WTC11 (cell line): ENCODE results near the gene RFWD3. TPM values are rescaled to one million over a fixed set of nuclear protein-coding genes. Genes with fewer than 3 reads are reported as not detected.

Source experiments
- ATAC-seq: fragments of 200-7000 bp; cut with Tn5 transposase; 2 replicates; pipeline ENCODE4 v1.10.0; 2021; ENCODE audit warnings: mild to moderate bottlenecking, moderate library complexity
- CTCF ChIA-PET: fragments of 300-600 bp; sonication (Branson Sonifier 250); formaldehyde crosslinking; loops from one replicate; lab custom pipeline; 2021; ENCODE audit warnings: antibody characterized with exemption; lab: Charles Lee
- POLR2A ChIA-PET: fragments of 350-600 bp; sonication (Branson Sonifier 250); formaldehyde crosslinking; loops from one replicate; lab custom pipeline; 2021; ENCODE audit warnings: antibody characterized with exemption; lab: Charles Lee
- DNase-seq: peaks from one replicate; pipeline ENCODE4 v3.0.0; 2021; ENCODE audit warnings: low spot score
- H3K27ac Mint-ChIP-seq: 2 replicates; pipeline ENCODE4 v1.8.0; 2021; ENCODE audit warnings: mixed read lengths
- H3K27me3 Mint-ChIP-seq: 2 replicates; pipeline ENCODE4 v1.8.0; 2021; ENCODE audit warnings: low read depth, mild to moderate bottlenecking, moderate library complexity, mixed read lengths
- H3K36me3 Mint-ChIP-seq: 2 replicates; pipeline ENCODE4 v1.8.0; 2021; ENCODE audit warnings: mixed read lengths
- H3K4me1 Mint-ChIP-seq: 2 replicates; pipeline ENCODE4 v1.8.0; 2022; ENCODE audit warnings: mixed read lengths
- H3K4me3 Mint-ChIP-seq: 2 replicates; pipeline ENCODE4 v1.8.0; 2021; ENCODE audit warnings: mild to moderate bottlenecking, moderate library complexity, mixed read lengths
- H3K9me3 Mint-ChIP-seq: 2 replicates; pipeline ENCODE4 v1.8.0; 2021; ENCODE audit warnings: mixed read lengths
- CREM ChIP-seq: sonication (generic); formaldehyde crosslinking; IDR thresholded peaks from 2 replicates; pipeline ENCODE4 v1.8.1; 2022; ENCODE audit warnings: mild to moderate bottlenecking, missing genetic modification reagents, moderate library complexity
- FOXP1 ChIP-seq: sonication (generic); formaldehyde crosslinking; IDR thresholded peaks from 2 replicates; pipeline ENCODE4 v1.8.0; 2022; ENCODE audit warnings: missing genetic modification reagents, mild to moderate bottlenecking, moderate library complexity, borderline replicate concordance
- GABPB1 ChIP-seq: sonication (generic); formaldehyde crosslinking; IDR thresholded peaks from 2 replicates; pipeline ENCODE4 v1.8.1; 2023; ENCODE audit warnings: mild to moderate bottlenecking, missing genetic modification reagents
- JAZF1 ChIP-seq: fragments of 250-450 bp; sonication (Bioruptor Pico); IDR thresholded peaks from 2 replicates; pipeline ENCODE4 v1.9.0; 2021; ENCODE audit warnings: moderate library complexity, mild to moderate bottlenecking, inconsistent platforms
- KAT7 ChIP-seq: sonication (generic); formaldehyde crosslinking; IDR thresholded peaks from 2 replicates; pipeline ENCODE4 v1.8.1; 2023; ENCODE audit warnings: missing genetic modification reagents, mild to moderate bottlenecking, borderline replicate concordance
- NFYB ChIP-seq: sonication (generic); formaldehyde crosslinking; conservative IDR thresholded peaks from 2 replicates; pipeline ENCODE4 v1.8.0; 2022; ENCODE audit warnings: low read depth, missing genetic modification reagents
- NR1H2 ChIP-seq: sonication (generic); formaldehyde crosslinking; IDR thresholded peaks from 2 replicates; pipeline ENCODE4 v1.9.0; 2021; ENCODE audit warnings: mild to moderate bottlenecking, moderate library complexity, missing genetic modification reagents
- NR3C1 ChIP-seq: sonication (generic); formaldehyde crosslinking; conservative IDR thresholded peaks from 2 replicates; pipeline ENCODE4 v1.8.1; 2023; ENCODE audit warnings: low read depth, mild to moderate bottlenecking, missing genetic modification reagents
- OVOL2 ChIP-seq: fragments of 250-450 bp; sonication (Bioruptor Pico); IDR thresholded peaks from 2 replicates; pipeline ENCODE4 v1.9.0; 2021; ENCODE audit warnings: mild to moderate bottlenecking, borderline replicate concordance
- PRRX2 ChIP-seq: fragments of 250-450 bp; sonication (Bioruptor Pico); IDR thresholded peaks from 2 replicates; pipeline ENCODE4 v1.8.0; 2021; ENCODE audit warnings: mild to moderate bottlenecking
- SMAD4 ChIP-seq: sonication (generic); formaldehyde crosslinking; IDR thresholded peaks from 2 replicates; pipeline ENCODE4 v1.8.0; 2022; ENCODE audit warnings: mild to moderate bottlenecking, missing genetic modification reagents
- SP1 ChIP-seq: sonication (generic); formaldehyde crosslinking; conservative IDR thresholded peaks from 2 replicates; pipeline ENCODE4 v1.8.1; 2022; ENCODE audit warnings: missing genetic modification reagents
- TEAD4 ChIP-seq: sonication (generic); formaldehyde crosslinking; IDR thresholded peaks from 2 replicates; pipeline ENCODE4 v1.8.0; 2022; ENCODE audit warnings: mild to moderate bottlenecking, missing genetic modification reagents
- ZBTB21 ChIP-seq: sonication (generic); formaldehyde crosslinking; IDR thresholded peaks from 2 replicates; pipeline ENCODE4 v1.8.1; 2023; ENCODE audit warnings: mild to moderate bottlenecking, missing genetic modification reagents, borderline replicate concordance
- ZNF423 ChIP-seq: fragments of 250-450 bp; sonication (Bioruptor Pico); IDR thresholded peaks from 2 replicates; pipeline ENCODE4 v2.1.2; 2022; ENCODE audit warnings: mild to moderate bottlenecking, moderate library complexity
- total RNA-seq: library from RNA; stranded (reverse); gene quantifications from 3 replicates; pipeline ENCODE4 v1.2.3, GENCODE V29; 2021
- TF ChIP-seq, protein P1 (sequence below): sonication (generic); formaldehyde crosslinking; IDR thresholded peaks from 2 replicates; pipeline ENCODE4 v1.8.1; 2023; ENCODE audit warnings: mild to moderate bottlenecking, missing genetic modification reagents, moderate library complexity
- TF ChIP-seq, protein P2 (sequence below): sonication (generic); formaldehyde crosslinking; IDR thresholded peaks from 2 replicates; pipeline ENCODE4 v1.8.0; 2022; ENCODE audit warnings: mild to moderate bottlenecking, missing genetic modification reagents
- TF ChIP-seq, protein P3 (sequence below): sonication (generic); formaldehyde crosslinking; IDR thresholded peaks from 2 replicates; pipeline ENCODE4 v1.8.0; 2023; ENCODE audit warnings: missing genetic modification reagents, mild to moderate bottlenecking, borderline replicate concordance
- TF ChIP-seq, protein P4 (sequence below): sonication (generic); formaldehyde crosslinking; IDR thresholded peaks from 2 replicates; pipeline ENCODE4 v1.8.1; 2023; ENCODE audit warnings: mild to moderate bottlenecking, missing genetic modification reagents, borderline replicate concordance
- TF ChIP-seq, protein P5 (sequence below): sonication (generic); formaldehyde crosslinking; IDR thresholded peaks from 2 replicates; pipeline ENCODE4 v1.8.1; 2023; ENCODE audit warnings: mild to moderate bottlenecking, missing genetic modification reagents
- TF ChIP-seq, protein P6 (sequence below): sonication (generic); formaldehyde crosslinking; IDR thresholded peaks from 2 replicates; pipeline ENCODE4 v1.8.1; 2022; ENCODE audit warnings: mild to moderate bottlenecking, missing genetic modification reagents, moderate library complexity, borderline replicate concordance

The RFWD3 gene
- total RNA-seq, 1 experiment from 2014 or later = 109 TPM

DNA sequence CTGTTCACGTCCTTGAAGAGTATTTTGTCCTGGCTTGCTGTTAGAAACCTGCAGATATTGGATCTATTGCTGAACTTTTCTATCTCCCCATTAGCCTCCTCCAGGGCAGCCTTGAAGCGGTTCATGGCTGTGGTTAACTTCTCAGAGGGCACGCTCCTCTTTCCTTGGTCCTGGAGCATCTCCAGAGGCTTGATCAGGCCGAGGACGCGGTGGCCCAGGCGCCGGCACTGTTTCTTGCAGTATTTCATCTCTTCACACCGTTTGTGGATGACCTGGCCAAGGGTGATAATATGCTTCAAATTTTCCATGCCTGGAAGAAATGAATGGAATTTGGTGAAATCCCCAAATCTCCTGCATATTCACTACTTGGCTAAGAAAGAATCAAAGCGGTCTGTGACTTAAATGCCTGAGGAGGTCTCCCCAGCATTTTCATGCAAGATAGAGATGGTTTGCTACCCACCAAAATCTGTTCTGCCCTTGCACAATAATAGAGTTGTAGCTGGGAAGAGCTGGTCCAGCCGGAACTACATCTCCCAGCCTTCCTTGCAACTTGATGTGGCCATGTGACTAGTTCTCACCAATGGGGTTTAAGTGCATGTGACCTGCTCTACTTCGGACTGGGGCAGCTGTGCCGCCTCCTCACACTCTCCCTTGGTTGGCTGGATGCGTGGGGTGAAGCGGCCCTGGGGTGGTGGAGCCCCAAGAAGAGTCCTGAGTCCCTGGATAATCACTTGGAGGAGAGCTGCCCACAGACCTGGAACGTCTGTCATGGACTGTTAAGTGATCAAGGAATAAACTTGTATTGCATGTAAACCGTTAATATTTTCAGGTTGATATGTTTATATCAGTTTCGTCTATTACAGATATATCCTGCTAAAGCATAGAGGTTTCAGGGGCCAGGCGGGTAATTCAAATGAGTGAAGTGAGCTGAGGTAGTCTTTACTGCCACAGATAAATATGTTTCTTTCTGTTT lies 29.1 kb upstream of the RFWD3 start:
- H3K27ac Mint-ChIP-seq = no peak overlapping the region
- H3K9me3 Mint-ChIP-seq = no peaks in the 10 kb centered on the region
- H3K4me3 Mint-ChIP-seq = peak overlapping the region; percentile 76
- DNase-seq = peak; percentile 72
- ChIA-PET POLR2A (interaction anchor here (1.5 kb wide), 1 partner anchor 28 kb away, joined by 6 read pairs; the partner anchor contains the start of gene RFWD3), CTCF (interaction anchor here (0.5 to 1.7 kb wide), 5 partner anchors 11 to 415 kb away, joined by 3 to 14 read pairs (median 4); no protein-coding TSS in a partner anchor)
- H3K27me3 Mint-ChIP-seq = peaks cover 23% of the 10 kb centered on the region
- H3K4me1 Mint-ChIP-seq = peaks cover 13% of the 10 kb centered on the region
- peaks cover 6% of the 10 kb centered on the region; the same call in 1 of the 2 replicates for H3K36me3 Mint-ChIP-seq
- peak; percentile 95 for ATAC-seq
- no peak for TF ChIP-seq SP1
- TF ChIP-seq NR1H2 (CRISPR knock-in tag) = no peak
- TF ChIP-seq, protein P1, sequence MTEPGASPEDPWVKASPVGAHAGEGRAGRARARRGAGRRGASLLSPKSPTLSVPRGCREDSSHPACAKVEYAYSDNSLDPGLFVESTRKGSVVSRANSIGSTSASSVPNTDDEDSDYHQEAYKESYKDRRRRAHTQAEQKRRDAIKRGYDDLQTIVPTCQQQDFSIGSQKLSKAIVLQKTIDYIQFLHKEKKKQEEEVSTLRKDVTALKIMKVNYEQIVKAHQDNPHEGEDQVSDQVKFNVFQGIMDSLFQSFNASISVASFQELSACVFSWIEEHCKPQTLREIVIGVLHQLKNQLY (CRISPR knock-in tag) = no peak
- TF ChIP-seq, protein P2, sequence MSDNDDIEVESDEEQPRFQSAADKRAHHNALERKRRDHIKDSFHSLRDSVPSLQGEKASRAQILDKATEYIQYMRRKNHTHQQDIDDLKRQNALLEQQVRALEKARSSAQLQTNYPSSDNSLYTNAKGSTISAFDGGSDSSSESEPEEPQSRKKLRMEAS (CRISPR knock-in tag) = 0 out of 2 replicates have a peak, but pooled peaks have one; percentile 45
- TF ChIP-seq TEAD4 (CRISPR knock-in tag) = no peak
- TF ChIP-seq OVOL2 = no peak
- no peak for TF ChIP-seq SMAD4 (CRISPR knock-in tag)
- peak; percentile 100 for TF ChIP-seq NFYB (CRISPR knock-in tag)
- peak; percentile 50; the same call in 1 of the 2 replicates for TF ChIP-seq GABPB1 (CRISPR knock-in tag)
- no peak for TF ChIP-seq FOXP1
- no peak for TF ChIP-seq CREM (CRISPR knock-in tag)
- TF ChIP-seq, protein P3, sequence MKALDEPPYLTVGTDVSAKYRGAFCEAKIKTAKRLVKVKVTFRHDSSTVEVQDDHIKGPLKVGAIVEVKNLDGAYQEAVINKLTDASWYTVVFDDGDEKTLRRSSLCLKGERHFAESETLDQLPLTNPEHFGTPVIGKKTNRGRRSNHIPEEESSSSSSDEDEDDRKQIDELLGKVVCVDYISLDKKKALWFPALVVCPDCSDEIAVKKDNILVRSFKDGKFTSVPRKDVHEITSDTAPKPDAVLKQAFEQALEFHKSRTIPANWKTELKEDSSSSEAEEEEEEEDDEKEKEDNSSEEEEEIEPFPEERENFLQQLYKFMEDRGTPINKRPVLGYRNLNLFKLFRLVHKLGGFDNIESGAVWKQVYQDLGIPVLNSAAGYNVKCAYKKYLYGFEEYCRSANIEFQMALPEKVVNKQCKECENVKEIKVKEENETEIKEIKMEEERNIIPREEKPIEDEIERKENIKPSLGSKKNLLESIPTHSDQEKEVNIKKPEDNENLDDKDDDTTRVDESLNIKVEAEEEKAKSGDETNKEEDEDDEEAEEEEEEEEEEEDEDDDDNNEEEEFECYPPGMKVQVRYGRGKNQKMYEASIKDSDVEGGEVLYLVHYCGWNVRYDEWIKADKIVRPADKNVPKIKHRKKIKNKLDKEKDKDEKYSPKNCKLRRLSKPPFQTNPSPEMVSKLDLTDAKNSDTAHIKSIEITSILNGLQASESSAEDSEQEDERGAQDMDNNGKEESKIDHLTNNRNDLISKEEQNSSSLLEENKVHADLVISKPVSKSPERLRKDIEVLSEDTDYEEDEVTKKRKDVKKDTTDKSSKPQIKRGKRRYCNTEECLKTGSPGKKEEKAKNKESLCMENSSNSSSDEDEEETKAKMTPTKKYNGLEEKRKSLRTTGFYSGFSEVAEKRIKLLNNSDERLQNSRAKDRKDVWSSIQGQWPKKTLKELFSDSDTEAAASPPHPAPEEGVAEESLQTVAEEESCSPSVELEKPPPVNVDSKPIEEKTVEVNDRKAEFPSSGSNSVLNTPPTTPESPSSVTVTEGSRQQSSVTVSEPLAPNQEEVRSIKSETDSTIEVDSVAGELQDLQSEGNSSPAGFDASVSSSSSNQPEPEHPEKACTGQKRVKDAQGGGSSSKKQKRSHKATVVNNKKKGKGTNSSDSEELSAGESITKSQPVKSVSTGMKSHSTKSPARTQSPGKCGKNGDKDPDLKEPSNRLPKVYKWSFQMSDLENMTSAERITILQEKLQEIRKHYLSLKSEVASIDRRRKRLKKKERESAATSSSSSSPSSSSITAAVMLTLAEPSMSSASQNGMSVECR = no peak
- no peak for TF ChIP-seq PRRX2 (CRISPR knock-in tag)
- TF ChIP-seq, protein P4, sequence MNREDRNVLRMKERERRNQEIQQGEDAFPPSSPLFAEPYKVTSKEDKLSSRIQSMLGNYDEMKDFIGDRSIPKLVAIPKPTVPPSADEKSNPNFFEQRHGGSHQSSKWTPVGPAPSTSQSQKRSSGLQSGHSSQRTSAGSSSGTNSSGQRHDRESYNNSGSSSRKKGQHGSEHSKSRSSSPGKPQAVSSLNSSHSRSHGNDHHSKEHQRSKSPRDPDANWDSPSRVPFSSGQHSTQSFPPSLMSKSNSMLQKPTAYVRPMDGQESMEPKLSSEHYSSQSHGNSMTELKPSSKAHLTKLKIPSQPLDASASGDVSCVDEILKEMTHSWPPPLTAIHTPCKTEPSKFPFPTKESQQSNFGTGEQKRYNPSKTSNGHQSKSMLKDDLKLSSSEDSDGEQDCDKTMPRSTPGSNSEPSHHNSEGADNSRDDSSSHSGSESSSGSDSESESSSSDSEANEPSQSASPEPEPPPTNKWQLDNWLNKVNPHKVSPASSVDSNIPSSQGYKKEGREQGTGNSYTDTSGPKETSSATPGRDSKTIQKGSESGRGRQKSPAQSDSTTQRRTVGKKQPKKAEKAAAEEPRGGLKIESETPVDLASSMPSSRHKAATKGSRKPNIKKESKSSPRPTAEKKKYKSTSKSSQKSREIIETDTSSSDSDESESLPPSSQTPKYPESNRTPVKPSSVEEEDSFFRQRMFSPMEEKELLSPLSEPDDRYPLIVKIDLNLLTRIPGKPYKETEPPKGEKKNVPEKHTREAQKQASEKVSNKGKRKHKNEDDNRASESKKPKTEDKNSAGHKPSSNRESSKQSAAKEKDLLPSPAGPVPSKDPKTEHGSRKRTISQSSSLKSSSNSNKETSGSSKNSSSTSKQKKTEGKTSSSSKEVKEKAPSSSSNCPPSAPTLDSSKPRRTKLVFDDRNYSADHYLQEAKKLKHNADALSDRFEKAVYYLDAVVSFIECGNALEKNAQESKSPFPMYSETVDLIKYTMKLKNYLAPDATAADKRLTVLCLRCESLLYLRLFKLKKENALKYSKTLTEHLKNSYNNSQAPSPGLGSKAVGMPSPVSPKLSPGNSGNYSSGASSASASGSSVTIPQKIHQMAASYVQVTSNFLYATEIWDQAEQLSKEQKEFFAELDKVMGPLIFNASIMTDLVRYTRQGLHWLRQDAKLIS (CRISPR knock-in tag) = no peak
- no peak for TF ChIP-seq KAT7 (CRISPR knock-in tag)
- TF ChIP-seq NR3C1 (CRISPR knock-in tag) = no peak
- TF ChIP-seq ZBTB21 (CRISPR knock-in tag) = no peak
- TF ChIP-seq, protein P5, sequence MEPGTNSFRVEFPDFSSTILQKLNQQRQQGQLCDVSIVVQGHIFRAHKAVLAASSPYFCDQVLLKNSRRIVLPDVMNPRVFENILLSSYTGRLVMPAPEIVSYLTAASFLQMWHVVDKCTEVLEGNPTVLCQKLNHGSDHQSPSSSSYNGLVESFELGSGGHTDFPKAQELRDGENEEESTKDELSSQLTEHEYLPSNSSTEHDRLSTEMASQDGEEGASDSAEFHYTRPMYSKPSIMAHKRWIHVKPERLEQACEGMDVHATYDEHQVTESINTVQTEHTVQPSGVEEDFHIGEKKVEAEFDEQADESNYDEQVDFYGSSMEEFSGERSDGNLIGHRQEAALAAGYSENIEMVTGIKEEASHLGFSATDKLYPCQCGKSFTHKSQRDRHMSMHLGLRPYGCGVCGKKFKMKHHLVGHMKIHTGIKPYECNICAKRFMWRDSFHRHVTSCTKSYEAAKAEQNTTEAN = no peak
- TF ChIP-seq ZNF423 (CRISPR knock-in tag) = peak; percentile 58
- TF ChIP-seq, protein P6, sequence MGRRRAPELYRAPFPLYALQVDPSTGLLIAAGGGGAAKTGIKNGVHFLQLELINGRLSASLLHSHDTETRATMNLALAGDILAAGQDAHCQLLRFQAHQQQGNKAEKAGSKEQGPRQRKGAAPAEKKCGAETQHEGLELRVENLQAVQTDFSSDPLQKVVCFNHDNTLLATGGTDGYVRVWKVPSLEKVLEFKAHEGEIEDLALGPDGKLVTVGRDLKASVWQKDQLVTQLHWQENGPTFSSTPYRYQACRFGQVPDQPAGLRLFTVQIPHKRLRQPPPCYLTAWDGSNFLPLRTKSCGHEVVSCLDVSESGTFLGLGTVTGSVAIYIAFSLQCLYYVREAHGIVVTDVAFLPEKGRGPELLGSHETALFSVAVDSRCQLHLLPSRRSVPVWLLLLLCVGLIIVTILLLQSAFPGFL (CRISPR knock-in tag) = no peak
- no peak for TF ChIP-seq JAZF1 (CRISPR knock-in tag)
